HG03280 (cell line): ENCODE measurements around the gene FAM210A.
A peak's percentile ranks its signal among the peaks of the same experiment; 100 is the strongest.
"Not testable (repeated sequence)": the region's sequence is repeated elsewhere in the genome, so short reads cannot be mapped to it uniquely, and the experiment has no call there.

Experiments
- ATAC-seq: cut with Tn5 transposase; IDR thresholded peaks from one replicate; pipeline ENCODE4 v1.9.1; 2021; ENCODE audit warnings: mild to moderate bottlenecking, moderate library complexity; ENCODE audit not compliant: unreplicated experiment

FAM210A gene

GRCh38 chr18:13726232-13726971, at the start of gene FAM210A, which contains the start of gene RNMT:
TSS of gene FAM210A (minus strand) at chr18:13726558. CDS start at chr18:13682077, 44,481 bp downstream.
TSS of gene RNMT (plus strand) at chr18:13726673. CDS start at chr18:13731518, 4,845 bp downstream.
- peak; percentile 97 for ATAC-seq

- ATAC-seq, result no peak
Observed at GRCh38 chr18:13775058-13775457, 48.7 kb upstream of the FAM210A start.

- no peak for ATAC-seq
Observed at GRCh38 chr18:13762690-13763439, 36.5 kb upstream of the FAM210A start.

GRCh38 chr18:13760047-13760446, 33.7 kb upstream of the FAM210A start:
- ATAC-seq, result no peak

GRCh38 chr18:13758622-13759021, 32.3 kb upstream of the FAM210A start:
- ATAC-seq, result no peak

GRCh38 chr18:13756671-13757070, 30.3 kb upstream of the FAM210A start:
- no peak for ATAC-seq

GRCh38 chr18:13756261-13756660, 29.9 kb upstream of the FAM210A start:
- no peak for ATAC-seq

GRCh38 chr18:13751599-13751998, 25.2 kb upstream of the FAM210A start:
- not testable (repeated sequence) for ATAC-seq

GRCh38 chr18:13746633-13747032, 20.3 kb upstream of the FAM210A start:
- no peak for ATAC-seq

GRCh38 chr18:13745696-13746095, 19.3 kb upstream of the FAM210A start:
- ATAC-seq, result no peak

GRCh38 chr18:13735681-13736080, 9.3 kb upstream of the FAM210A start:
- no peak for ATAC-seq

GRCh38 chr18:13730481-13730880, 4.1 kb upstream of the FAM210A start:
- ATAC-seq, result no peak

GRCh38 chr18:13726972-13727331, 594 bp upstream of the FAM210A start:
- no peak for ATAC-seq

- ATAC-seq, result no peak
Observed at GRCh38 chr18:13725566-13726231, 659 bp downstream of the FAM210A start.

- ATAC-seq, result no peak
Observed at GRCh38 chr18:13720847-13721246, 5.5 kb downstream of the FAM210A start.

- no peak for ATAC-seq
Observed at GRCh38 chr18:13720123-13720522, 6.2 kb downstream of the FAM210A start.

- no peak for ATAC-seq
Observed at GRCh38 chr18:13716916-13717315, 9.4 kb downstream of the FAM210A start.

GRCh38 chr18:13715330-13715729, 11.0 kb downstream of the FAM210A start:
- no peak for ATAC-seq

GRCh38 chr18:13713455-13714055, 12.8 kb downstream of the FAM210A start:
- ATAC-seq, result no peak

- ATAC-seq, result no peak
Observed at GRCh38 chr18:13712400-13713131, 13.8 kb downstream of the FAM210A start.

GRCh38 chr18:13710414-13710831, 15.9 kb downstream of the FAM210A start:
- ATAC-seq, result no peak
